ENCODE results near the gene IP6K3. TPM values are rescaled to one million over a fixed set of nuclear protein-coding genes. Genes with fewer than 3 reads are reported as not detected.

Gene IP6K3
- polyA plus RNA-seq, 1 experiment: 0.75 TPM

GRCh38 chr6:33772082-33772830 is 25.6 kb upstream of the IP6K3 start:
- POLR2A ChIA-PET: interaction anchor here (0.6 kb wide), 1 partner anchor 151 kb away, joined by 5 read pairs; the partner anchor contains the start of gene ITPR3
- DNase-seq (ENCODE audit: low read depth): no peak
- no peaks in the 10 kb centered on the region for H3K27me3 ChIP-seq (ENCODE audit: control insufficient read depth, insufficient read depth, low read length)
- H3K36me3 ChIP-seq (ENCODE audit: control insufficient read depth, insufficient read depth, low read length): peaks cover 35% of the 10 kb centered on the region
- CTCF ChIA-PET: interaction anchor here (0.8 to 20.1 kb wide), 33 partner anchors 9 to 382 kb away, joined by 3 to 567 read pairs (median 5); partner anchors contain the start of genes IP6K3, LEMD2 and UQCC2
- TF ChIP-seq, protein P1, sequence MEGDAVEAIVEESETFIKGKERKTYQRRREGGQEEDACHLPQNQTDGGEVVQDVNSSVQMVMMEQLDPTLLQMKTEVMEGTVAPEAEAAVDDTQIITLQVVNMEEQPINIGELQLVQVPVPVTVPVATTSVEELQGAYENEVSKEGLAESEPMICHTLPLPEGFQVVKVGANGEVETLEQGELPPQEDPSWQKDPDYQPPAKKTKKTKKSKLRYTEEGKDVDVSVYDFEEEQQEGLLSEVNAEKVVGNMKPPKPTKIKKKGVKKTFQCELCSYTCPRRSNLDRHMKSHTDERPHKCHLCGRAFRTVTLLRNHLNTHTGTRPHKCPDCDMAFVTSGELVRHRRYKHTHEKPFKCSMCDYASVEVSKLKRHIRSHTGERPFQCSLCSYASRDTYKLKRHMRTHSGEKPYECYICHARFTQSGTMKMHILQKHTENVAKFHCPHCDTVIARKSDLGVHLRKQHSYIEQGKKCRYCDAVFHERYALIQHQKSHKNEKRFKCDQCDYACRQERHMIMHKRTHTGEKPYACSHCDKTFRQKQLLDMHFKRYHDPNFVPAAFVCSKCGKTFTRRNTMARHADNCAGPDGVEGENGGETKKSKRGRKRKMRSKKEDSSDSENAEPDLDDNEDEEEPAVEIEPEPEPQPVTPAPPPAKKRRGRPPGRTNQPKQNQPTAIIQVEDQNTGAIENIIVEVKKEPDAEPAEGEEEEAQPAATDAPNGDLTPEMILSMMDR (IDR thresholded peaks at IDR 0.05; ENCODE audit: insufficient read depth, low read depth, low read length): no peak
- H3K4me3 ChIP-seq (ENCODE audit: low read depth, low read length): no peak overlapping the region

DNA sequence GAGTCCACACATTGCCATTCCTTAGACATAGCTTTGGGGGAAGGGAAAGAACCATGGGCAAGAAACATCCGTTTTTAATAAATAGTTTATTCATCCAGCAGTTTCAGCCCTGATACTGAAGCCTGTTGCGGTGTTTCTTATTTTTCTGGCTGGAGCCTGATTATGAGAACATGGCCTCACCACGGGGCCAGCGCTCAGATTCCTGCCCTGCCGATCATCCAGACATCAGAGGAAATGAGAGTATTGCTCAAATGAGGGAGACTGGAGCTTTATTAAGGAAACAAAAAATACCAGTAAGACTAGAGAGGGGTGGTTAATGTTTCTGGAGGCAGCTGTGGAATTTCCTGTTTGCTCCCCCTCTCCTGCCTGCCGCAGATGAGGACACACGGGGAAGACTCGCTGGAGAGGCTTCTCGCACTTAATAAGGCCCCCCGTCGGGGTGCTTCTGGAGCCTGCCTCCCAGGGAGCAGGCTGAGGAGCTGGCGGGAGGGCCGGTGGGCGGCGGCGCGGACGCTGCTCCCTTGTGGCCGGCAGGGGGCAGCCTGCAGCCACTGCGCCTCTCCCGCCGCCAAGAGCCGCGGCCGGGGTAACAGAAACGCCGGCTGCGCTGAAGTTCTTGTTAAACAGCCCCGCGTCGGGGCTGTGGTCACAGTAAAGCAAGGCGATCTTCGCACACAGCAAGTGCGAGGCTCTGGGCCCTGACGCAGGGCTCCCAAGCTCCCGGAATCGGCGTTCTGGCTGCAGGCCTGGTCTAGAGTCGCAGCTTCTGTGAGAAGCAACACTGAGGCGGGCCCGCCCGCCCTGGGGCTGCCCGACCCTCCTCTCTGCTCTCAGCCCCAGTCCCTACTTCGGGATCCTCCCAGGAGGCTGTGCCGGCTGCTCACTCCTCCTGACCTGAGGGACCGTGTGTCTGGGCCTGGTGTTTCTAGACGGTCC is 24.7 kb upstream of the IP6K3 start:
- POLR2A ChIA-PET: interaction anchor here (0.6 to 0.8 kb wide), 2 partner anchors 20 to 151 kb away, joined by 3 to 5 read pairs; partner anchors contain the start of gene ITPR3
- Histone ChIP-seq H3K4me3 (ENCODE audit: low read depth, low read length) (no peak overlapping the region), H3K27me3 (ENCODE audit: control insufficient read depth, insufficient read depth, low read length) (no peaks in the 10 kb centered on the region), H3K36me3 (ENCODE audit: control insufficient read depth, insufficient read depth, low read length) (peaks cover 27% of the 10 kb centered on the region)
- CTCF ChIA-PET: interaction anchor here (0.6 to 20.1 kb wide), 50 partner anchors 10 to 391 kb away, joined by 3 to 567 read pairs (median 4); partner anchors contain the start of genes GRM4, IP6K3, LEMD2 and UQCC2
- TF ChIP-seq, protein P1 (IDR thresholded peaks at IDR 0.05; ENCODE audit: insufficient read depth, low read depth, low read length): peak; percentile 75
- DNase-seq (ENCODE audit: low read depth): peak; percentile 96

GRCh38 chr6:33770833-33771145 is 24.1 kb upstream of the IP6K3 start:
- CTCF ChIA-PET: interaction anchor here (0.6 to 20.1 kb wide), 46 partner anchors 10 to 392 kb away, joined by 3 to 567 read pairs (median 4); partner anchors contain the start of genes GRM4, IP6K3, LEMD2 and UQCC2
- TF ChIP-seq, protein P1 (IDR thresholded peaks at IDR 0.05; ENCODE audit: insufficient read depth, low read depth, low read length): no peak
- POLR2A ChIA-PET: interaction anchor here (0.8 kb wide), 1 partner anchor 20 kb away, joined by 3 read pairs; no protein-coding TSS in a partner anchor

GRCh38 chr6:33770124-33770832 is 23.6 kb upstream of the IP6K3 start:
- TF ChIP-seq, protein P1 (IDR thresholded peaks at IDR 0.05; ENCODE audit: insufficient read depth, low read depth, low read length): no peak
- ChIA-PET POLR2A (interaction anchor here (0.6 kb wide), 1 partner anchor 221 kb away, joined by 5 read pairs; no protein-coding TSS in a partner anchor), CTCF (interaction anchor here (0.5 to 20.1 kb wide), 26 partner anchors 11 to 388 kb away, joined by 3 to 567 read pairs (median 5); partner anchors contain the start of genes GRM4, IP6K3, LEMD2 and UQCC2)
- no peak for DNase-seq (ENCODE audit: low read depth)
- peaks cover 17% of the 10 kb centered on the region for H3K36me3 ChIP-seq (ENCODE audit: control insufficient read depth, insufficient read depth, low read length)
- no peak overlapping the region for H3K4me3 ChIP-seq (ENCODE audit: low read depth, low read length)
- H3K27me3 ChIP-seq (ENCODE audit: control insufficient read depth, insufficient read depth, low read length): no peaks in the 10 kb centered on the region

More at GRCh38 chr6:33770833-33771145, 24.1 kb upstream of the IP6K3 start:
- Histone ChIP-seq H3K36me3 (ENCODE audit: control insufficient read depth, insufficient read depth, low read length) (peaks cover 20% of the 10 kb centered on the region), H3K27me3 (ENCODE audit: control insufficient read depth, insufficient read depth, low read length) (no peaks in the 10 kb centered on the region), H3K4me3 (ENCODE audit: low read depth, low read length) (no peak overlapping the region)
- DNase-seq (ENCODE audit: low read depth): no peak

Measured in BJ (cell line).